HS-27A (cell line): ENCODE measurements around the gene DCUN1D3.

ENCODE experiments used
- DNase-seq: peaks from one replicate; pipeline ENCODE4 v3.0.0-alpha.2; 2012; ENCODE audit warnings: low read depth, missing footprints

Gene DCUN1D3

DNA sequence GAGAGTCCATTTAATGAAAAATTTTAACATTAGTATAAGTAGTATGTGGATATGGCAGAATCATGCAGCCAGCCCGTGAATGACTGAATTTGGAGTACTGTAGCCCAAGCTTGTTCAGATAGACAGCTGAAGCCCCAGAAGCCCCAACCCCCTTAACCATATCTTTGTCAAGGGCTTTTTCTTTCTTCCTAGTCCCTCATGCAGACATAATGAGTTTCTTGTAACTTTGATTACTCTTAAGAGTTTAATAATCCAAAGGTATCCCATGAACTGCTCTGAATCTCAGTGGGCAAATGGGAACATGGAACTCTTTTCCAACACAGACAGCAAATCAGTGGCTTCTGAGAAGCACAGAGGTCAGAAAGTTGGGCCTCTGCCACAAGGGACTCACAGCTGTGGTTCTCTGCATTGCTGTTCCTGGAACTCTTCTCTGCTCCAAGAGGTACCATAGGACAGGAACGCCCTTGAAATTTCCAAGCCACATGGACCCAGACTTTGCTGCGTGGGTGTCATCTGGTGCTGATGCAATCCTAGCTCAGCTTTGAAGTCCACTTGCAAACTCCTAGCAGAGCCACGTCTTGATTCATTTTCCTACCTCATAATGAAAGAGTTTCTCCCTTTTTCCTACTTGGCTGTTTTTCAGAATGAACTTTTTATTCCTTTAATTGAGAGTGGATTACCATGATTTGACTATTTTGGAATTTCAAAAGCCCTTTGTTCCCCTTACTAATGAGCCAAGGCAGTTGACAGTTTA, 18.5 kb upstream of the DCUN1D3 start:
- no peak for DNase-seq

DNA sequence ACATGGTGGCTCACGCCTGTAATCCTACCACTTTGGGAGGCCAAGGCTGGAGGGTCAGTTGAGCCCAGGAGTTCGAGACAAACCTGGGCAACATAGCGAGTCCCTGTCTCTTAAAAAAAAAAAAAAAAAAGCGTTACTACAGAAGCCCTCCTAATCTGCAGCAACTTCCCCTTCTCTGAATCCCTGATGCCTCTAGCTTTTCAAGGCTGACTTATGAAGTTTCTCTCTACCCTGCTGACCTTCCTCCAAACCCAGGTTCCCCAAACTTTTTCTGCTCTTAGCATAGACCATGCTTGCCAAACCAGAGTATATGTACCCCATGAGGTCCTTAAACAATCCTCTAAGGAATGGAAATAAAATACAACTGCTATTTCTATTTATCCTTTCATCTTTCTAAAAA, 16.8 kb upstream of the DCUN1D3 start:
- no peak for DNase-seq

DNA sequence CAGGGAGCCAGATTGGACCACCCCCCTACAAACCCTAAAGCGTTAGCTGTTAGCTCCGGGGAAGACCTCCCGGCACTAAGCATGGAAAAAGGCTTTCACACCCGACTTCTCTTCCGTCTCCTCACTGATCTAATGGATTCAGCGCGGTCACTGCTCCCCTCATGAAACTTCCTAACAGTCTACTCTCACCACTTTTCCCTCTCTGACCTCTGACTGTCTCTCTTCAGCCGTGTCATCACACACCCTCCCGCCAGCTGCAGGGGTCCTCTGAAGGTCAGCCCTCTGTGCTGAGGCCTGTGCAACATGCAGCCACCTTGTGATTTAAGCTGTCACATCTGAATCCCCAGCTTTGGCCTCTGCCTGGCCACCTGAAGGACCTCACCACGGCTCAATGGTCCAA, 16.1 kb upstream of the DCUN1D3 start:
- no peak for DNase-seq

DNA sequence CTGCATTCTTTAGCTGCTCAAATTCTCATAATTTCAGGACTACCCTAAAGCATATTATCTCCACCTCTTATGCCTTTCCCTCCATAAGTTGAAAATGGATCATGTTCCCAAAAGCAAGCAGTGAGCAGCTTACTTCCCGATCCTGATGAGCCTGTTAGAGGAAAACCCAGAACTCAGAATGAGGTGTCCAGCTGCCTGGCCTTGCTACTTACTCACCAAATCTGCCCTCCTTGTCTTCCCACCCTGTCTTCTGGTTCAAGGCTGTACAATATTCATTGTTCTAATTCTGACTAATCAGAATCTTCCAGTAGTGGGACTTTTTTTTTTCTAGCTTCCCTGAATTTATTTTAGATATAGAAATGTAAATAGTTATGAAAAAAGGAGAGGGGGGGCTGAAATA, 11.2 kb upstream of the DCUN1D3 start:
- no peak for DNase-seq

DNA sequence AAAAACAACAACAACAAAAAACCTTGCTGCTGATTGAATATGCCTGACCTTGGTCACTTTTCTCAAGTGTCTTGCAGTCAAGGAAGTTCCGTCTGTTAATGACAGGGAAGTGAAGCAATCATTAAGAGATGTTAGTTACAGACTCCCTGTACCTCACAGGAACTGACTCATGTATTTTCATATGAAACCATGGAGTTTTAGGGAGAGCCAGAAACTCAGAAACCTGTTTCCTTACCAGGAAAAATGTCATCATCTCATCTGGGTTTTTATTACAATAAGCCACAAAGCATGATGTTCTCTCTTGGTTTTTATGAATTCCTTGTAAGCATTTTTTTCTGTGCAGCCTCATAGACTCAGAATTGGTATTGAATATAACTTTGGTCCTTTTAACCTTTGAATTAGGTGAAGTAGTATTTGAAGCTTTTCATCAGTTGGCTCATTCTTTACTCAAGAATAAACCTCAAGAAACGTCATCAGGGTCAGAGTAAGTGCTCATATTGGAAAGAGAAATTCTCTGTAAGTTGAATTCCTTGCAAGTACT, 10.7 kb upstream of the DCUN1D3 start:
- no peak for DNase-seq

DNA sequence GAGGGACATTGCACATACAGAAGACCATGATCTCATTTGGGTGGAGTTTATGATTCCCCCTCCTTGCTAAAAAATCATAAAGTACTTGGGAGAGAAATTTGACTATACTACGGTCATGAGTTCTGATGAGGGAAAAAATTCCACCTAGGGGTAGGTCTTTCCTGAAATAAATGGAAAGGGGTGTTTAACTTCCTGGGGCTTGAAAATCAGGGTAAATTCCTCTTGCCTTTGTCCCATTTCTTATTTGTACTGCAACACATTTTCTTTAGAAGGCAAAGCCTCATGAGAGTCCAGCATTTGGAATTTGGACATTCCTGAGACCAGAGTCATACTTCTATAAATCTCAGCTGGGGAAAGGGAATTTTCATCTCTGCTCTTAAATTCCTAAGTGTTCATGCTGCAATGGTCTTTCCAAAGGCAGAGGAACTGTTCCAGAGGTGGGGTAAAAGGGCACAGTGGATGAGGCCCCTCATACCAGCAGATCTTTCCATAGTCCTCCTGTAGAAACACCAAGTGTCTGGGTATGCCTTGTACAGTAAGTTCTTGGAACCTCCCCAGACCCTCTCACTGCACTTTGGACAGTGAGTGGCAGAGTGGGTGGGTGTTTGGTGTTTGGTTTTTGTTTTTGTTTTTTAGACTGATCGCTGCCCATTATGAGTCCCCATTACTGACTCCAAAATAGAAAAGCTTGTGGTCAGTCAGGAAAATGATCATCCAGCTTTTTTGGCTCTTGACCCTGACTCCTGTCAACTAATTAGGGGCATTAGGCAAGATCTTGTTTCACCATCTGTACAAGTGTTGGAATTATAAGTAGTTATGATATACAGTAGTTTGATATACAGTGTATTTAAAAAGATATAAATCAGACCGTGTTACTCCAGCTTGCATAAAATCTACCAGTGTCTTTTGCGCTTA, 6.4 kb upstream of the DCUN1D3 start:
- peak; percentile 88 for DNase-seq

DNA sequence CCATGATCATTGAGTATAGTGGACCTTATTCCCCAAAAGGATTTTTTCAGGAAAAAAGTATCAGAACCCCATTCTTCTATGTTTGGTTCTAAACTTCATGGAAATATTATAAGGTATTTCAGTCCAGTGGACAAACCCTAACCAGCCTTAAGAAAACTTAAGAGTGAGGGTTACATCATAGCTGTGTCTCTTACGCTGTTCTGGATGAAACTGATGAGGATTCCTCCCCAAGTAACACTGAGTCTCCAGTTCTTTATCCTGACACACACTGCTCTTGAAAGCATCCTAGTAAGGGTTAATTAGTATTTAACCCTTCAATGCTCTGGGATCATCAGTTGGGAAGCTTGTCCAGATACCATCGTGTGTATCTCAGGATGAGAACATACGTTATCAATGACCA, 5.4 kb upstream of the DCUN1D3 start:
- DNase-seq = no peak

DNA sequence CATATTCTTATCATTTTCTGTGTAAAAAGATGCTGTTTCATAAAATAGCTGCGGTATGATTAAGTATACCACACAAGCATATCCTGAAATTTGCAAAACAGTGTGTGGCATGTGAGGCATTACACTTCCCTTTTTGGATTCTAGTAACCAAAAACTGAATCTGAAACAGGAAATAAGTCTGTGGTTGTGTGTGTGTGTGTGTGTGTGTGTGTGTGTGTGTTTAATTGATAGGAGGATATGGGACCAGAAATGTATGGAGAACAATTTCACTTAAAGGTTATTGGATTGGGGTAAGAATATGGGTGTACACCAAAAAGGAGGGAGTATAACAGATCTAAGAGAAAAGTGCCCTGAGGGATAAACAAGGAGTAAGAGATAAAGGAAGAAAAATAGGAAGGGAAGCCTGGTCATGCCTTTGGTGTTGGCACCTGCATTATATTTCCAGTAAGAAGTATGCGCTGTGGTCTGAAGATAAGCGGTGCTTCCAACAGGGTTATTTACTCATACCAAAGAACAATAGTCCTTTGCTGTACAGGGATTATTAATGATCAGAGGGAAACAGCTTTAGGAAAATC, 4.4 kb upstream of the DCUN1D3 start:
- DNase-seq = no peak

DNA sequence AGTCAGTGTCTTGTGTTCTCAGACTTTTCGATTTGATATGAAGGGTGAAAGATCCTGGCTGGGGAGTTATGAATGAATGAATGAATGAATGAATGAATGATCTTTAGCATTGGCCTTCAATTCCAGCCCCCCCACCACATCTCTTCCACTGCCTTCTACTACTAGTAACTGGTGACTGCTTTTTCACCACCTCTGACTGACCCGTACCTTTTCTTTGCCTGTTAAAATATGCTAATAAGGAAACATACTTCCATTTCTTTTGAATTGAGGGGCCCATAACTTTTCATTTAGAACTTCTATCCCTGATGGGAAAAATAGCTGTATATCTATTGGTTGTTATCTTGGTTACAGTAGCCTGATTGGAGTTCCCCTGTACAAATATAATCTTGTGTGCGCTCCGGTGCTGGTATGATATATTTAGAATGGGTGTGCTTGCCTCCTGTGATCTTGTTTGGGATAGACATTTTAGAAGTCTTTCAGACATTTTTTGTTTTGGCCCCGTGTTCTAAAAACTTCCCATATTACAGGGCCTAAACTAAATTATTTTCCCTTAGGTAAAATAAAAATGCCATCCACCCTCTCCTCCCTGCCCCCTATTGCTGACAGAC, 3.8 kb upstream of the DCUN1D3 start:
- no peak for DNase-seq

DNA sequence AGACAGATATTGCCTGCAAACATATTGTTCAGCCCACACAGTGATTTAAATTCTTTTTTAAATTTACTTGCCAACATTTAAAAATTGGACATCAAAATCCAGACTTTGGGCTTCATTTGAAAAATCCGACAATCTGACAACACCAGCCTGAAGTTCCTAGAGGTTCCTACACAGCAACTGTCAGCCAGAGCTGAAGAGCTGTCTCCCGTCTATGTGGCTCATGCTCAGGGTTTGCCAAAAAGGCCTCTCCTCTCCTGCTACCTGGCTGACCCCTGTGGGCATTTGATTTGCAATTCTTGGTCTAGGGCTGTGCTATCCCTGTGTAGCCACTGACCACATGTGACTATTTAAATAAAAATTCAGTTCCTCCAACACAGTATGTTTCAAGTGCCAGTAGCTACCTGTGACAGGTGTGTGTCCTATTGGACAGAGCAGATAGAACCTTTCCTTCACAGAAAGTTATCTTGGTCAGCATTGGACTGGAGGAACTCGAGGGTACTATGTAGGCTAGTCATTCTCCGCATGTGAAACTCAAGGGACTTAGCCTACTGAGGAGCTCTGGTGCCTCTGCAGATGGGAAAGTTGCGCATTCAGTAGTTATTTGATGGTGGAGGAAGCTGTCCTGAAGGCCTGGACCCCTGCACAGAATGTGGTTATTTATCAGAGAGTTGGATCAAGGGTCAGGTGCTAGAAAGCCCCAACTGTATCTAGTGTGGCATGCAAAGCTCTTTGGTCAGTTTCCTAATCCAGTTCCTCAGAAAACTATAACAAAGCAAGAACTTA, 3.1 kb upstream of the DCUN1D3 start:
- no peak for DNase-seq

DNA sequence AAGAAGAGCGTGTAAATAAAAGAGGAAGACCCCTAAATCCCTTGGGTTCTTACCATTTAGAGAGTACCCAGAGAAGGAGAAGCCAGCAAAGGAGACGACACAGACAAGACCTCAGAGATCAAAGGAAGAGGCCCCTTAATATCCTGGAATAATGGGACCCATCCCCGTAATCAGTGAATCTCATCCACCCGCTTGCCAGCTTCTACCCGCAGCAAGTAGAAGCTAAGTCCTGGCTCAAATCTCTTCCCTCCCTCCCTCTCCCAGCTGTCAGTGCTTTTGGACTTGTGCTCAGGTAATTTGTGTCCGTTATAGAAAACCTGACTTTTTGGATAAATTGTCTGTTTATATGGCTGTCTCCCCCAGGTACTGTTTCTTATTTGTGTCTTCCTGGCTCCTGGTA, 2.3 kb upstream of the DCUN1D3 start:
- no peak for DNase-seq

DNA sequence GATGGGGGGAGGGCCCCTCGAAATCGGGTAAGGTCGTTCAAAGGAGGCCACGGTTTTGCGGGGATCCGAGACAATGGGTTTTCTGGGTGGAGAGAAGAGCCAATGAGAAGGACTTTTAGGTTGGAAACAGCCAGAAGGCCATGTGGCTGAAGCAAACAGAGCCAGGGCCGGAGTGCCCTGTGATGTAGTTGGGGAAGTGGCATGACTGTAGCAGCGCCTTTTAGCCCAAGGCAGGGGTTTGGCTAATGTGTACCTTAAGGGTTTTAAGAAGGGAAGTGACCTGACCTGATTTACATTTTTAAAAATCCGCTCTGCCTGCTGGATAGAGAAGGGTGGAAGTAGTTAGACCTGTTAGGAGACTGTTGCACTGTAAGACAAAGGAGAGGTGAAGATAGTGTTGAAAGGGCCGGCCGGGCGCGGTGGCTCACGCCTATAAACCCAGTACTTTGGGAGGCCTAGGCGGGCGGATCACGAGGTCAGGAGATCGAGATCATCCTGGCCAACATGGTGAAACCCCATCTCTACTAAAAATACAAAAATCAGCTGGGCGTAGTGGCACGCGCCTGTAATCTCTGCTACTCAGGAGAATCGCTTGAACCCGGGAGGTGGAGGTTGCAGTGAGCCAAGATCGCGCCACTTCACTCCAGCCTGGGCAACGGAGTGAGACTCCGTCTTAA, 1.4 kb upstream of the DCUN1D3 start:
- no peak for DNase-seq

DNA sequence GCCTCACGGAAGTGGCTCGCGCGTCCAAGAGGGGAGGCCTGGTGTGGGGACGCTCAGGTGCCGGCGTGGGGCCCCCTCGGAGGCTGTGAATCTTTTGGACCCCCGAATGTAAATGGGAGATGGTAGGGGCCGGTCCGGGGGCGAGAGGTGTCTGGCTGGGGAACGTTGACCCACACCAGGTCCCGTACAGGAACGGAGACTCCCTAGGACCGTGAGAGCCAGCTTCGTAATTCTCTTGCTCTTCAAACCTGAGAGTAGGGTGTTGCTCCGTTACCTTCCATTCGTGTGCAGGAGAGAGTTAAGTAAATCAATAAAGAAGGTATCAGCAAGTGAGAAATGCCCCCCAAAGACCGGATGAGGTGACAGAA, 894 bp upstream of the DCUN1D3 start:
- DNase-seq = no peak

DNA sequence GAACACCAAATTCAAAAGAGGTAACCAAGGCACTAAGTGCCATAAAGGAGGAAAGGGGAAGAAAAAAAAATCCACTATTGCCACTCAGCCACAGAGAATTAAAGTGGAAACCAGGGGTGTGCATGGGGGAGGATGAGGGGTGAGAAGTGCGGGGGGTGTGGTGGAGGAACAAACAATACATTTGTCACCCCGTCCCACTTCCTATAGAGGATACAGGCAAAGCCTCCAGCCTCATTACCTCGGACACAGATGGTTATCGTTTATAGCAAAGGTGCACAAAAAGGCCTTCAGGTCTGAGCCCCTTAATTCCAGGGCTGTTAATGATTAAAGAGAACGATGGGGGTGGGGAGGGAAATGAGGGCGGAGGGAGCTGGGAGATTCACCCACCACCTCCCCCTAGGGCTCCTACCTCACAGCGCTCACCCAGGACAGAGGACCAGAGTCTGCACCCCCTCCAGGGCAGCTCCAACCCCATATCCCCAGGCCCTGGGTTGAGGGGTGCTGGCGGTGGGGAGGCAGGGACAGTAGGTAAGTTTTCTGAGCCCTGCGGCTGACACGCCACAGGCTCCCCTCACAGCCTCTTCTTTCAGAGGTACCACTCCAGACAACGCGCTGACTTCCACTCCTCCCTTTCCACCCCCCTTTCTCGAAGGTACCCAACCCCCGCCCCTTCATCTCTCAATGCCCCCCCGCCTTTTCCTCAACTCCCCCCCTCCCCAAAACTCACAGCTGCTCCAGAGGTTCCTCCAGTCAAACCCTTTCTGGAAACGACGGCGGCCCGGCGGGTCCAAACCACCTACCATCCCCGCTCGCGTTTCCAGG, 470 bp downstream of the DCUN1D3 start:
- no peak for DNase-seq

DNA sequence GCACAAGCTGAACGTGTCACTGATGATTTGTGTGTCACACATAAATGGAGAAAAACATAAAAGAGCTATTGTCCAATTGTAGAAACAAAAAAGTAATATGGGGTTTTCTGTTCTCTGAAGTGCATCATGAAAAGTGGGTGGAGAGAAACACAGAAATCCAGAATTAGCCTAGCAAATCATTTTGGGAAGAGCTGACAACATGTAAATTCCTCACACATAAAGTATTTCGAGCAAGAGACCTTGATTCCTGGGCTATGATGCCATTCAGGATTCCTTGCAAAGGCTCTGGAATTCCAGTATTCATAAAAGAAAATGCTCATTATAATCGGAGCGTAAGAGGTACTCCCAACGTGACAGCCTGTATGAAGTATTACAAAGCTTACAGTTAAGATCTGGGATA, 1.1 kb downstream of the DCUN1D3 start:
- no peak for DNase-seq

DNA sequence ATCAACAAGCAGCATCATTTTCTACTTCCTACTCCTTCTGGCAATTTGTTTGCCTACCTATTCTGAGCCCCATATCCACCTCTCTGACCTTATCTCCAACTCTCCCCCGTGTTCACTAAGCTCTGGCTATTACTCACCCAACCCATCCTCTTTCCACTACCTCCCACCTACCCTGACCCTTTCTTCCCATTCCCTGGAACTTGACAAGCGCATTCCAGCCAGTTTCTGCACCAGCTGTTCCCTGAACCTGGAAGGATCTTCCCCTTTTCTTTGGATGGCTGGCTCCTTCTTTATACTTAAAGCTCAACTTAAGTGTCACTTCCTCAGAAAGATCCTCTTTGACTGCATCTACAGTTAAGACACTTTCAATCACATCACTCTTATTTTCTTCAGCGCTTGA, 2.2 kb downstream of the DCUN1D3 start:
- no peak for DNase-seq

DNA sequence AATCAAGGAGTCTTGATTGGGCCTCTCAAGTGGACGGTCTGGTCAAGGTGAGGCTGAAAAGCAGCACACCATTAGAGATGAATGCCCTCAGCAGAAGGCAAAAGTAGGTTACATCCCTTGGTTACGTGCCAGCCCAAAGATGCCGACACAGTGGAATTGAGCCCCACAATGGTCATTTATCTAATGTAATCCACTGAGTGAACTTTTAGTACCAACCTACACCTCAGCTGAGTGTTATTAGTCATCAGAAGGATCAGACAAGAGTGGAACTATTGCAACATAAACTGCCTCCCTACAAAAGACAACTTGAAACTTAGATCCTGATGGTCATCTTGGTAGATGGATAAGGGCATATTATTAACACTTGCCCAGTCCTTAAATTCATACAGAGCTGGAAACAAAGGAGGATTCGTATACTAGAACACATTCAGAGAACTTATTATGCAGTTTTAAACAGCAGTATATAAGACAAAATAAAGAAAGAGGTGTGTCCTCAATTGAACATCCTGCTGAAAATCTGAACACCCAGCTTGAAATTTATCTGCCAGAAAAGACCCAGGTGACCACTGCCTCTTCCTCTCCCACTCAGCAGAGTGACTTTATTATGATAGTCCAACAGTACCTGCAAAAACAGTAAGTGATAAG, 2.8 kb downstream of the DCUN1D3 start:
- DNase-seq = no peak

DNA sequence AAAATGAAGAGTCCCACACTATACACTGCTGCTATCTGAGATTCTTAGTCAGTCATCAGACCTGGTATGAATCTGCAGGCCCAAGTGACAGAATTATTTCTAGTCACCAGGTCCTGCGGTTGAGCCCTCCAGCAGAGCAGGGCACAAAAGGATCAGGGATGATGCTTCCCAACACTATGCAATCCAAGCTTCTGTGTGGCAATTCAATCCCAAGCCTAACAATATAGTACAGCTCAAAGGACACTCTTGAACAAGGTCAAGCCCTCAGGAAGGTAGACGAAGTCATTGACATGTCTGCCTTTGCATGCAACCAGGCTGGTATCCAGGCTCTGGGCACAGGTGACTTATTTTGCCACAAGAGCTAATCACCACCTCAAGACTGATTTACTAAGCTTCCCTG, 5.8 kb downstream of the DCUN1D3 start:
- DNase-seq = no peak

DNA sequence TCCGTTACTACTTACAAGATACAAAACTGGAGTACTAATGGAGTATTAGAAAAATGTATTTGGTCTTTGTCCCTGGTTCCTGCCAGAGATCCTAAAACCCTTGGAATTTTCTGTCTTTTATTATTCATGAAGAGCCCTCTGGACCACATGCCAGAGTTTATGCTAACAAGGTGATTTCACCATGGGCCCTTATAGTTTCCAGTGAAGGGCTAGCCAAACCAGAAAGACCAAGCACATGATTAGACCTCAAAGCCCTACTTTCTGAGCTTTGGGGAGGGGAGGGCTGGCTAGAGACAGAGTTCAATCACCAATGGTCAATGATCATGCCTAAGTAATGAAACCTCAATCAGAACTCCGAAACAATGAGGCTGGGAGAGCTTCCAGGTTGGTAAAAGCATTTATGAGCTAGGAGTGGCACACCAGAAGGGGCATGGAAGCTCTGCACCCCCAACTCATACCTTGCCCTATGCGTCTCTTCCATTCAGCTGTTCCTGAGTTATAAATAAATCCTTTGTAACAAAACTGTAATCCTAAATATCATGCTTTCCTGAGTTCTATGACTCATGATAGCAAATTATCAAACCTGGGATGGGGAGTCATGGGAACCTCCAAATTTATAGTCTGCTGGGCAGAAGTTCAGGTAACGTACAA, 10.4 kb downstream of the DCUN1D3 start:
- DNase-seq = no peak
